Skin of body (tissue), 2 donors: Measurements from ENCODE around the gene SNTG2. TPM values are rescaled to one million over a fixed set of nuclear protein-coding genes. Genes with fewer than 3 reads are reported as not detected.

Experiments
- DNase-seq: peaks from one replicate; lab custom pipeline; 2025; lab: John Stamatoyannopoulos, UW
- total RNA-seq: library from RNA; depleted of rRNA; stranded (reverse); fragments of >200 nt; gene quantifications from one replicate; pipeline ENCODE4 v1.2.3, GENCODE V29; 2014

SNTG2 gene
- total RNA-seq, 1 donor from 2014 or later: 5.2 TPM

GRCh38 chr2:1137913-1138391 lies 187.3 kb downstream of the SNTG2 start:
- DNase-seq: no peak

GRCh38 chr2:1140389-1141003 lies 189.8 kb downstream of the SNTG2 start:
- DNase-seq: no peak

DNA sequence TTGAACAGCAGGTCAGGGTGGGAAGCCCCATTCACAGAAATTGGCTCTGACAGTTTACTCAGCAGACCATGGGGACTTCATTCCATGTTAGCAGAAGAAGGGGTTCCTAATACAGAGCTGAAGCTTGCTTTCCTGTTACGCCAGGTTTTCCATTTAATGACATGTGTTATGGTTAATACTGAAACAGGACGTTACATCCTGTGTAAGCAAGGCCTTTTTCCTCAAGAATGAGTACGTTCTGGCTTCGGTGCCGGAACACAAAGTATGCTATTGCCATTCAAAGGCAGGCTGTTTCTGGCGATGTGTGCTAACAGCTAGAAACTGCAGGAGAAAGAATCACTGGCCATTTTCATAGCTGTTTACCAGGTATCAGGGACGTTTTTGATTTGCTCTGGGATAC lies 190.4 kb downstream of the SNTG2 start:
- DNase-seq: peak; percentile 50

GRCh38 chr2:1143129-1143528 lies 192.5 kb downstream of the SNTG2 start:
- DNase-seq: no peak

DNA sequence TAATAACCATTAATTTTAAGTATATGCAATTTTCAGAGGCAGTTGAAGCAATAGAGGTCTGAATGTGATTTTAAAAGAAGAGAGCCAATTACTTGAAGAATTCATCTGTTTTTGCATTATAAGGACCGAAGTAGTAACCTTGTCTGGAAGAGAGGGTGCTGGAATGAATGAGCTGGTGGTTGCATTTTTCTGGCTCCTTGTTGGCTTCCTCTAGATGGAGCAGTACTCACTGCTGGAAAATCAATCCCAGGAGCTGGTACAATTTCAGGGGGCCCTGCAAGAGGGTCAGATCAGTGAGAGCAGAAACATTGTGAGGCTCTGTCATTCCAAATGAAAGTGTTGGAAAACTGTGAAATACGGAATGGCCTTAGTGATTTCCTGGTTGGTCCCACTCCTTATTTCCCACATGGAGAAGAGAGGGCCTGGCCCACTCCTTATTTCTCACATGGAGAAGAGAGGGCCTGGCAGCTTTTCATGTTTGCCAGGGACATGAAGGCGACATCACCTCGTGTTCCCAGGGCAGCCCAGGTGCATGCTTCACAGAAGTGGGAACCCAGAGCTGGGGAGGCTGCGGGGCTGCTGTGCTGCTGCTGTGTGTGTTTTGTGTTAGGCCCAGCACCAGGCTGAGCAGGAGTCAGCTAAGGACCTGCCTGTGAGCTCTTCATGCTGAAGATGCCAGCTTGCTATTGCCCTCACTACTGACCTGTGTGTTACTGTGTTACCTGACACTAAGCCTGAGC lies 197.4 kb downstream of the SNTG2 start:
- DNase-seq: no peak

DNA sequence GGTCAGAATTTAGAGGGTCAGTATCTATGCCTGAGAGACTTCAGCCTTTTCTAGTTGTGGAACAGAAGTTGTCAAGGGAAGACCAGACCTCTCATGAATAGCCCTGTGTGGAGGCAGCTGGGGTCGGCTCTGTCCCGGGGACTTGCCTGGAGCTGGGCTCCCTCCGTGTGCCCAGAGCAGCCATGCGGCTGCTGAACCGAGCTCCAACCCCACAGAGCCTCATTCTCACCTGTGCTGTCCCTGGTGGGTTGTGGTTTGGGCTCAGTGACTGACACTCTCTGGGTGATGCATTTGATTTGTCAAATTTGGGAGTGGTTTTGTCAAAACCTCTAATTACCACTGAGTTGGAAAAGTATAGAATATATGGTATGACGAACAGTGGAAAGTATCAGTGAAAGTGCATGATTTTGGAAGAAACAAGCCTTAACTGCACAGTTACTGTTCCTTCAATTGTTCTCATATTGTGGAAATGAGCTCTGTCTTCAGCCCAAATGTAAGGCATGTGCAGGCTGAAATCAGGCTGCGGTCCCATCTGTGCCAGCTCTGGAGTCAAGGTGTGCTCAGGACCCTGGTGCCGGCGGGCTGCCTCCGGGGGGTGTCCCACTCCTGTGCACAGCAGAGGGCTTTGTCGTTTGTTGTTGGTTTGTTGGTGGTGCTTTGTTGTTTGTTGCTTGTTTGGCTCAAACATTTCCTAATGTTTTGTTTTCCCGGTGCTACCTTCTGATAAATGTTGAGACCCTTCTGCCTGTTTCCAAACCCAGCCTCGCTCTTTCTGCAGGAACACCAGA lies 200.3 kb downstream of the SNTG2 start:
- DNase-seq: no peak

- DNase-seq: no peak
Observed at GRCh38 chr2:1152375-1152774, 201.7 kb downstream of the SNTG2 start.

- no peak for DNase-seq
Observed at GRCh38 chr2:1153920-1154319, 203.3 kb downstream of the SNTG2 start.

GRCh38 chr2:1154710-1155594 lies 204.3 kb downstream of the SNTG2 start:
- no peak for DNase-seq

DNA sequence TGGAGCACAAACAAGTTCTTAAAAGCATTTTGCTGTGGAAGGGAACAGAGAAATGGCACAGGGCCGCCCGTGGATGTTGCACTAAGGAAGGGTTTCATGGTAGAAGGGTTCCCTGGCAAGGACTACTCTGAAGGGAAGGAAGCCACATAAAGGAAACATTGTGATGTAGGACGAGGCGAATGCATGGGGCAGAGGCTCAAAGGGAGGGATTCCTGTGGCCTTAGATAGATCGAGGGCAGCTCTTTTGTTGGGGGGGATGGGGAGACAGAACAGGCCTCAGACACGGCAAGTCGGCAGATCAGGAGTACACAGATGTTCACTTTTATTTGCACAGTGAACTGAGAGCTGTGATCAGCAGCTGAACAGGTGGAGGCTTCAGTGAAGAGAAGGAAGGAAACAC lies 205.4 kb downstream of the SNTG2 start:
- DNase-seq: no peak

- no peak for DNase-seq
Observed at GRCh38 chr2:1156531-1156930, 205.9 kb downstream of the SNTG2 start.

GRCh38 chr2:1157107-1157506 lies 206.5 kb downstream of the SNTG2 start:
- DNase-seq: no peak

- DNase-seq: no peak
Observed at GRCh38 chr2:1159013-1159412, 208.4 kb downstream of the SNTG2 start.

DNA sequence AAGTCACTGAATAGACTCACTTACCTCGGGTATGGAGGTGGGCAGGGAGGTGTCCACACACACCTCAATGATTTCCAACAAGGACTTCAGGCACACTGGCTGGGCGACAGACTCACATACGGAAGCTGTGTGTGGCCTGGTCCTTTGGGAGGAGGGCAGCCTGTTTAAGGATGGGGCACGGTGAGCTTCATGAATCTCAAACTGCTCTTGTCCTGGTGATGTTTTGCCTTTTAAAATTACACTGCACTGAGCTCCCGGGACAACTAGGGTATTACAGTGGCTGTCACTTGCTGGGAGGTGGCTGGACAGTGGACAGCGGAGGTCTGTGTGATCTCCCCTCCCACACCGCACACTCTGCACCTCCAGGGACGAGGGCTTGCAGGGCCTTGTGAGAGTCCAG lies 211.6 kb downstream of the SNTG2 start:
- no peak for DNase-seq

- no peak for DNase-seq
Observed at GRCh38 chr2:1162768-1163584, 212.3 kb downstream of the SNTG2 start.

GRCh38 chr2:1166976-1167375 lies 216.3 kb downstream of the SNTG2 start:
- no peak for DNase-seq

GRCh38 chr2:1168846-1169245 lies 218.2 kb downstream of the SNTG2 start:
- no peak for DNase-seq

DNA sequence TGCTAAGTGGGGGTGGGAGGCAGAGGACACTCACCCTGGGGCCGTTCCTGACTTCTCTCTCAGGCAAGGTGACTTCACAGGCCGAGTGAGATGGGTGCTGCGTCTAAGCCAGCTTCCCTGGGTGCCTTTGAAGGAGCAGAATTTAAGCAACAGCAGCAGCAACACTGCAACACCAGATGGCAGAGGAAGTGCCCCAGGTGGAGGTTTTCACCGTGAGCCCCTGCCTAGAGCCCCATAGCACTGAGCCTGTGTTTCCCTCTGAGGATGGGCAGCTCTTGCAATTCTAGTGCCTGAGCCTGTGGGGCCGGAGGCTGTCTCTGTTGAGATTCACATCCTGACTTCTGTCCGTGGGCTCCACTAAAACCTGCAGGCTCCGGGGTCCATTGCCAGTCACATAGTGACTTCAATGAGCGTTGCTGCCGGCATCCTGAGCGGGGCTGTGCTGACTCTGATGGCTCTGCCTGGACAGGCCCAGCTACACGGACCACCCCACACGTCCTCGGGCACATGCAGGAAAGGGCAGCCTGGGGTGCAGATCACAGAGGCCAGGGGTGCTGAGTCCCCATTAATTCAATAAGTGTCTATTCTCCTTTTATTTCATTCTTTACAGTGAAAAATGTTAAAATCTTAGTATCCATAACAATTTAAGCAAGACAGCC lies 218.8 kb downstream of the SNTG2 start:
- no peak for DNase-seq

GRCh38 chr2:1170241-1170640 lies 219.6 kb downstream of the SNTG2 start:
- DNase-seq: no peak

DNA sequence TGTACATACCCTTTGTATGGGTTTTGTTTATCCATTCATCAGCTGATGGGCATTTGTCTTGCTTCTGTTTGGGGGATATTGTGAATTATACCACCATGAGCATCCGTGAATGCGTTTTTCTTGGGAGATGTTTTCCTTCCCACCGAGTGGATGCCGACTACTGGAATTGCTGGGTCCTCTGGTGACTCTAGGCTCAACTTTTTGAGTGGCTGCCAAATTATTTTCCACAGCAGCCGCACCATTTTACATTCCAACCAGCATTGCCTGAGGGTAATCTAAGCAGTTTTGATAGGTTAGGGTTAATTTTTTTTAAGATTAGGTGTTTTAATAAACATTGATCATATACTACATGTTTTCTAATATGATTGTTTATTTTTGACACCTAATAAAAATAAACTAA lies 220.1 kb downstream of the SNTG2 start:
- DNase-seq: no peak
